Measurements from ENCODE around the gene XYLT1. TPM values are rescaled to one million over a fixed set of nuclear protein-coding genes. Genes with fewer than 3 reads are reported as not detected.

The XYLT1 gene
- total and polyA plus RNA-seq, 9 of the 15 experiments (the other 6 are each of a cell fraction or from before 2014, with no cell fraction given): 0.03 to 0.09 (median 0.08) TPM; not detected in 6

DNA sequence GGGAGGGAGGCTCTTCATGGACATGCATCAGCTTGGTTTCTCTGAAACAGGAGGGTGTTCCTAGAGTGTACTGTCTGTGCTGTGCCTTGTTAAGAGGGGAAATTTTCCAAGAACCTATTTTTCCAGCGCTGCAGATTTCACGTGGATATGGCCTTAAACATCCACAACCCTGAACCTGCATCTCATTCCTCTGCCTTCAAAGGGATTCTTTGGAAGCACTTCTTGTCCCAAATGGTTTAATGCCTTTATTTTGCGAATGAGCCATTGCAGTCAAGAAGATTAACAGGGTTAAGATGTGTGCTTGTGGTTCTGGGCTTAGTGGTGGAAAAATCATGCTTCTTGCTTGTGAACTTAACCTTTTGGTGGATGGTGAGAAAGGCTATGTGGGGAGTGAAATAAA, 161.2 kb downstream of the XYLT1 start (continued):
- TF ChIP-seq ZNF174 (CRISPR knock-in tag; IDR thresholded peaks at IDR 0.05) (no peak), ZNF699 (CRISPR knock-in tag; IDR thresholded peaks at IDR 0.05; ENCODE audit: insufficient replicate concordance) (no peak), ZSCAN29 (IDR thresholded peaks at IDR 0.05) (no peak), ZNF263 (CRISPR knock-in tag; IDR thresholded peaks at IDR 0.05; ENCODE audit: borderline replicate concordance) (no peak), HDAC2 (IDR thresholded peaks at IDR 0.05) (no peak)
- TF ChIP-seq, protein P1, sequence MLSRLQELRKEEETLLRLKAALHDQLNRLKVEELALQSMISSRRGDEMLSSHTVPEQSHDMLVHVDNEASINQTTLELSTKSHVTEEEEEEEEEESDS (CRISPR knock-in tag; IDR thresholded peaks at IDR 0.05): no peak

DNA sequence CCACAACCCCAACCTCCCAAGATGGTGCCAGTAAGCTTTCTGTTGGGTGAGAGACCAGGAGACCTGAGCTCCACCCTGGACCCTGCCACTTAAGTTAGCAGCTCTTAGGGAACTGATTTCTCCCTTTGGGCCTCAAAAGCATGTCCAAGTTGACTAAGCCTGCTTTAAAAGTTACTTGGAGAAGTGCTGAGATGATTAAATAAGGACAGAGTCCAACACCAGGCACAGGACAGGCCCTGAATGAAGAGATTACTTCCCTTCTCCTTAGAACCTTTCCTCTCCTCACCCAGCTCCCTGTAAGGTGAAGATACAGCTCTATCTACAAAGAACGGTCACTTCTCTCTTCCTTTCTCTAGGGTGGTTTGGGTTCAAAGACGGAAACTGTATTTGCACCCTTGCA, 162.6 kb downstream of the XYLT1 start:
- Histone ChIP-seq H4K20me1 (replicated peaks; ENCODE audit: control insufficient read depth, insufficient read depth, low read length) (0 out of 2 replicates have a peak, but pooled peaks cover 4% of the 10 kb centered on the region), H3K4me1 (replicated peaks in 1 of 2; ENCODE audit: control insufficient read depth in 2 of 2, insufficient read depth in 2 of 2, low read length in 2 of 2) (no peaks in the 10 kb centered on the region), H3K4me2 (ENCODE audit: insufficient read depth, low read length) (no peak overlapping the region), H2AFZ (ENCODE audit: low read depth, low read length) (no peak overlapping the region), H3K79me2 (ENCODE audit: control insufficient read depth, insufficient read depth, low read length) (no peaks in the 10 kb centered on the region), H3K9me1 (ENCODE audit: control insufficient read depth, insufficient read depth, low read length) (no peaks in the 10 kb centered on the region), H3K9ac (ENCODE audit: insufficient read depth in 1 of 2, low read depth in 2 of 2, low read length in 2 of 2) (no peak overlapping the region), H3K36me3 (ENCODE audit: control insufficient read depth, insufficient read depth, low read length) (no peaks in the 10 kb centered on the region), H3K27me3 (ENCODE audit: control insufficient read depth in 2 of 2, insufficient read depth in 2 of 2, low read length in 2 of 2) (peaks cover 0 to 33% of the 10 kb centered on the region in 2 experiments; a peak in 3 of 5 replicates), H3K9me3 (replicated peaks; ENCODE audit: control insufficient read depth, insufficient read depth, low read depth, low read length) (no peaks in the 10 kb centered on the region), H3K4me3 (no peak overlapping the region), H3K27ac (ENCODE audit: extremely low read depth, low read depth, low read length) (no peak overlapping the region)
- ChIA-PET POLR2A (no interaction called here), CTCF (ENCODE audit: low intra/inter-chr PET ratio) (no interaction called here)
- in situ Hi-C loops (cut with MboI) (no loop called here), intact Hi-C loops (cut with micrococcal nuclease) (no loop called here)
- 0% methylated on average over 2 of the region's 2 CpGs for WGBS (ENCODE audit: insufficient coverage, low coverage, missing lambda C conversion rate)
- BruUV-seq (replicated peaks): no TSS peak
- FAIRE-seq (no peak), DNase-seq (ENCODE audit: extremely low read depth in 1 of 4, low spot score in 3 of 4) (no peak), ATAC-seq (no peak)
- TF ChIP-seq CBX2 (IDR thresholded peaks at IDR 0.05; ENCODE audit: insufficient read depth, low read length, poor library complexity, severe bottlenecking) (no peak), RBBP5 (IDR thresholded peaks at IDR 0.05; ENCODE audit: borderline replicate concordance, insufficient read depth, low read length, poor library complexity, severe bottlenecking) (no peak), ZBTB7A (IDR thresholded peaks at IDR 0.05; ENCODE audit: borderline replicate concordance, control insufficient read depth, low read depth, low read length) (no peak), ZKSCAN3 (CRISPR knock-in tag; IDR thresholded peaks at IDR 0.05) (no peak), FUS (optimal IDR thresholded peaks at IDR 0.05; ENCODE audit: low read depth, low read length) (no peak), ESRRB (CRISPR knock-in tag; IDR thresholded peaks at IDR 0.05; ENCODE audit: borderline replicate concordance) (no peak), MBD2 (IDR thresholded peaks at IDR 0.05; ENCODE audit: borderline replicate concordance, low read depth) (no peak), LARP7 (IDR thresholded peaks at IDR 0.05) (no peak), ZNF431 (CRISPR knock-in tag; IDR thresholded peaks at IDR 0.05) (no peak), RCOR1 (IDR thresholded peaks at IDR 0.05; ENCODE audit: borderline replicate concordance in 1 of 2, low read depth in 2 of 2, low read length in 2 of 2) (no peak)
- TF ChIP-seq, protein P2, sequence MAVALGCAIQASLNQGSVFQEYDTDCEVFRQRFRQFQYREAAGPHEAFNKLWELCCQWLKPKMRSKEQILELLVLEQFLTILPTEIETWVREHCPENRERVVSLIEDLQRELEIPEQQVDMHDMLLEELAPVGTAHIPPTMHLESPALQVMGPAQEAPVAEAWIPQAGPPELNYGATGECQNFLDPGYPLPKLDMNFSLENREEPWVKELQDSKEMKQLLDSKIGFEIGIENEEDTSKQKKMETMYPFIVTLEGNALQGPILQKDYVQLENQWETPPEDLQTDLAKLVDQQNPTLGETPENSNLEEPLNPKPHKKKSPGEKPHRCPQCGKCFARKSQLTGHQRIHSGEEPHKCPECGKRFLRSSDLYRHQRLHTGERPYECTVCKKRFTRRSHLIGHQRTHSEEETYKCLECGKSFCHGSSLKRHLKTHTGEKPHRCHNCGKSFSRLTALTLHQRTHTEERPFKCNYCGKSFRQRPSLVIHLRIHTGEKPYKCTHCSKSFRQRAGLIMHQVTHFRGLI (CRISPR knock-in tag; IDR thresholded peaks at IDR 0.05): no peak
- TF ChIP-seq, protein P3, sequence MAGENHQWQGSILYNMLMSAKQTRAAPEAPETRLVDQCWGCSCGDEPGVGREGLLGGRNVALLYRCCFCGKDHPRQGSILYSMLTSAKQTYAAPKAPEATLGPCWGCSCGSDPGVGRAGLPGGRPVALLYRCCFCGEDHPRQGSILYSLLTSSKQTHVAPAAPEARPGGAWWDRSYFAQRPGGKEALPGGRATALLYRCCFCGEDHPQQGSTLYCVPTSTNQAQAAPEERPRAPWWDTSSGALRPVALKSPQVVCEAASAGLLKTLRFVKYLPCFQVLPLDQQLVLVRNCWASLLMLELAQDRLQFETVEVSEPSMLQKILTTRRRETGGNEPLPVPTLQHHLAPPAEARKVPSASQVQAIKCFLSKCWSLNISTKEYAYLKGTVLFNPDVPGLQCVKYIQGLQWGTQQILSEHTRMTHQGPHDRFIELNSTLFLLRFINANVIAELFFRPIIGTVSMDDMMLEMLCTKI (IDR thresholded peaks at IDR 0.05; ENCODE audit: partially characterized antibody): no peak

Data from K562 (cell line).